ENCODE data around the gene RAB20.

DNA sequence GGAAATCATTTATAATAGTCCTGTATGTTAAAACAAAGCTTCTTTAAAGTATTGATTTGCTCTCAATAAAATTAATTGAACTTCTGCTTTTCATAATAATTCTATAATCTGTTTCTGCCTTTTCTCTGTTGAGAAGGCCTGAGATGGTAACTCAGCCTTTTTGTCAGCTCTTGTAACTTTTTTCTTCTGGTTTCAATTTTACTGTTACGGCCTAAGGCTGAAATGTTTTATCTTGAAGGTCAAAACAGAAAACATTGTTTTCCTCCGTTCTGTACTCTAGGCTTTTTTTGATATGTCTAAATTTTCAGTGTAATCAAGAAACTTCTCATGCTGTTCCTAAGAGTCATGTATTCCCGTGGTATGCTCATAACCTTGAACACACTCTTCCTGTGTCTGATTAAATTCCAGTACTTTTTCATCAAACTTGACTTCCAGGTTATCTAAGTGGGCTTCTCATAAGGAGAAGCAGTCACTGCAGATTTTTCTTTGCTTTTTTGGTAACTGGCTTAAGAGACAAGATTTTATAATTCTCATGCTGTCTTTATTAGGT lies 46.2 kb upstream of the RAB20 start:
- TF ChIP-seq, protein P1, sequence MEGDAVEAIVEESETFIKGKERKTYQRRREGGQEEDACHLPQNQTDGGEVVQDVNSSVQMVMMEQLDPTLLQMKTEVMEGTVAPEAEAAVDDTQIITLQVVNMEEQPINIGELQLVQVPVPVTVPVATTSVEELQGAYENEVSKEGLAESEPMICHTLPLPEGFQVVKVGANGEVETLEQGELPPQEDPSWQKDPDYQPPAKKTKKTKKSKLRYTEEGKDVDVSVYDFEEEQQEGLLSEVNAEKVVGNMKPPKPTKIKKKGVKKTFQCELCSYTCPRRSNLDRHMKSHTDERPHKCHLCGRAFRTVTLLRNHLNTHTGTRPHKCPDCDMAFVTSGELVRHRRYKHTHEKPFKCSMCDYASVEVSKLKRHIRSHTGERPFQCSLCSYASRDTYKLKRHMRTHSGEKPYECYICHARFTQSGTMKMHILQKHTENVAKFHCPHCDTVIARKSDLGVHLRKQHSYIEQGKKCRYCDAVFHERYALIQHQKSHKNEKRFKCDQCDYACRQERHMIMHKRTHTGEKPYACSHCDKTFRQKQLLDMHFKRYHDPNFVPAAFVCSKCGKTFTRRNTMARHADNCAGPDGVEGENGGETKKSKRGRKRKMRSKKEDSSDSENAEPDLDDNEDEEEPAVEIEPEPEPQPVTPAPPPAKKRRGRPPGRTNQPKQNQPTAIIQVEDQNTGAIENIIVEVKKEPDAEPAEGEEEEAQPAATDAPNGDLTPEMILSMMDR (IDR thresholded peaks at IDR 0.05; ENCODE audit: poor library complexity, severe bottlenecking): no peak
- no peak for TF ChIP-seq EZH2 (IDR thresholded peaks at IDR 0.05; ENCODE audit: borderline replicate concordance, insufficient read depth, low read length, poor library complexity, severe bottlenecking)
- TF ChIP-seq TAF1 (IDR thresholded peaks at IDR 0.05; ENCODE audit: low read depth): no peak
- no peak for TF ChIP-seq SMC3 (conservative IDR thresholded peaks at IDR 0.05; ENCODE audit: poor library complexity)
